Caco-2 (cell line): ENCODE measurements around the gene ARID2. TPM values are rescaled to one million over a fixed set of nuclear protein-coding genes. Genes with fewer than 3 reads are reported as not detected.

ENCODE experiments used
- BruUV-seq: library from RNA; stranded (reverse); fragments of 400-500 nt; replicated peaks from 2 replicates; lab custom pipeline; 2021; lab: Mats Ljungman, UMichigan
- CTCF ChIA-PET: fragments of 300-600 bp; sonication (Branson Sonifier 250); formaldehyde crosslinking; loops from one replicate; lab custom pipeline; 2022; ENCODE audit warnings: antibody characterized with exemption; lab: Charles Lee
- POLR2A ChIA-PET: fragments of 300-600 bp; sonication (Branson Sonifier 250); formaldehyde crosslinking; loops from one replicate; lab custom pipeline; 2022; ENCODE audit warnings: antibody characterized with exemption; lab: Charles Lee
- DNase-seq, 2 experiments: peaks; one replicate each; pipeline versions ENCODE4 v3.0.0 to v3.0.0-alpha.2; 2020 to 2022
- H3K27me3 ChIP-seq: replicated peaks from 2 replicates; pipeline ENCODE4 v1.6.0; 2011; ENCODE audit warnings: low read length; ENCODE audit not compliant: control insufficient read depth, insufficient read depth
- H3K36me3 ChIP-seq: 2 replicates; pipeline ENCODE4 v1.5.1; 2011; ENCODE audit warnings: low read length; ENCODE audit not compliant: control insufficient read depth, insufficient read depth
- H3K4me1 ChIP-seq: fragments of 250-450 bp; sonication (Bioruptor Pico); 2 replicates; pipeline ENCODE4 v1.5.1; 2020; ENCODE audit warnings: mild to moderate bottlenecking
- H3K4me3 ChIP-seq: 2 replicates; pipeline ENCODE4 v1.5.1; 2011; ENCODE audit warnings: low read depth, mild to moderate bottlenecking, control low read depth, low read length
- H3K9me3 ChIP-seq: fragments of 250-450 bp; sonication (Bioruptor Pico); 2 replicates; pipeline ENCODE4 v1.5.1; 2020; ENCODE audit warnings: mild to moderate bottlenecking, moderate library complexity
- H3K27ac Mint-ChIP-seq: one replicate; pipeline ENCODE4 v1.8.0; 2022; ENCODE audit warnings: mixed read lengths; ENCODE audit not compliant: unreplicated experiment
- H3K27me3 Mint-ChIP-seq: one replicate; pipeline ENCODE4 v1.8.0; 2022; ENCODE audit warnings: mixed read lengths; ENCODE audit not compliant: insufficient read depth, unreplicated experiment
- H3K36me3 Mint-ChIP-seq: one replicate; pipeline ENCODE4 v1.8.0; 2022; ENCODE audit warnings: mild to moderate bottlenecking, mixed read lengths; ENCODE audit not compliant: insufficient read depth, unreplicated experiment
- H3K4me1 Mint-ChIP-seq: one replicate; pipeline ENCODE4 v1.8.0; 2022; ENCODE audit warnings: low read depth, mixed read lengths; ENCODE audit not compliant: unreplicated experiment
- H3K4me3 Mint-ChIP-seq: one replicate; pipeline ENCODE4 v1.8.0; 2022; ENCODE audit warnings: mild to moderate bottlenecking, moderate library complexity, mixed read lengths; ENCODE audit not compliant: unreplicated experiment
- H3K9me3 Mint-ChIP-seq: one replicate; pipeline ENCODE4 v1.8.0; 2022; ENCODE audit warnings: mixed read lengths; ENCODE audit not compliant: unreplicated experiment
- CTCF ChIP-seq, 2 experiments: fragments of 200-600 bp in 1 of 2; IDR thresholded peaks; 1 replicate in 1 of 2; 2 replicates in 1 of 2; pipeline versions ENCODE4 v1.5.1 to v1.8.0; 2011 to 2022; ENCODE audit warnings: antibody characterized with exemption in 1 of 2, control low read depth in 1 of 2, inconsistent platforms in 1 of 2, low read depth in 1 of 2, low read length in 1 of 2, mild to moderate bottlenecking in 1 of 2, moderate library complexity in 1 of 2; ENCODE audit not compliant: insufficient read depth in 1 of 2, severe bottlenecking in 1 of 2, unreplicated experiment in 1 of 2
- intact Hi-C: fragments of 100-400 bp; cut with micrococcal nuclease; formaldehyde crosslinking; loops from one replicate; pipeline ENCODE4 v1.10.0; 2022; ENCODE audit not compliant: unreplicated experiment
- total RNA-seq: library from RNA; stranded (reverse); gene quantifications from 2 replicates; pipeline ENCODE4 v1.2.3, GENCODE V29; 2022

The ARID2 gene
- total RNA-seq, 1 experiment from 2014 or later, result 53.9 TPM

GRCh38 chr12:45934956-45935355, 205.4 kb downstream of the ARID2 start:
- H3K4me3 ChIP-seq, result no peak overlapping the region
- no peaks in the 10 kb centered on the region for H3K27me3 ChIP-seq
- no peaks in the 10 kb centered on the region for H3K9me3 ChIP-seq
- Mint-ChIP-seq H3K36me3 (peaks cover 72% of the 10 kb centered on the region), H3K4me3 (no peak overlapping the region), H3K4me1 (no peaks in the 10 kb centered on the region), H3K27ac (no peak overlapping the region), H3K27me3 (no peaks in the 10 kb centered on the region), H3K9me3 (no peaks in the 10 kb centered on the region)
- no peak for TF ChIP-seq CTCF (IDR thresholded peaks at IDR 0.05; ENCODE audit: insufficient read depth in 1 of 2, low read depth in 1 of 2, low read length in 1 of 2, severe bottlenecking in 1 of 2, unreplicated experiment in 1 of 2)
- no peaks in the 10 kb centered on the region for H3K36me3 ChIP-seq
- ChIA-PET POLR2A (no interaction called here), CTCF (no interaction called here)
- no TSS peak for BruUV-seq
- no peak for DNase-seq
- intact Hi-C loops, result no loop called here
- H3K4me1 ChIP-seq, result no peaks in the 10 kb centered on the region; the same call in 1 of the 2 replicates

GRCh38 chr12:45938566-45938965, 209.1 kb downstream of the ARID2 start:
- no peaks in the 10 kb centered on the region for H3K9me3 Mint-ChIP-seq
- no peaks in the 10 kb centered on the region for H3K27me3 ChIP-seq
- H3K4me3 ChIP-seq, result no peak overlapping the region
- H3K4me1 ChIP-seq, result no peaks in the 10 kb centered on the region; the same call in 1 of the 2 replicates
- TF ChIP-seq CTCF (IDR thresholded peaks at IDR 0.05; ENCODE audit: insufficient read depth in 1 of 2, low read depth in 1 of 2, low read length in 1 of 2, severe bottlenecking in 1 of 2, unreplicated experiment in 1 of 2), result no peak
- intact Hi-C loops, result no loop called here
- no peak for DNase-seq
- no peak overlapping the region for H3K27ac Mint-ChIP-seq
- no TSS peak for BruUV-seq
- ChIA-PET CTCF (no interaction called here), POLR2A (no interaction called here)
- no peak overlapping the region for H3K4me3 Mint-ChIP-seq
- peaks cover 1% of the 10 kb centered on the region for H3K36me3 ChIP-seq
- H3K9me3 ChIP-seq, result no peaks in the 10 kb centered on the region
- peaks cover 77% of the 10 kb centered on the region for H3K36me3 Mint-ChIP-seq
- peaks cover 9% of the 10 kb centered on the region for H3K4me1 Mint-ChIP-seq
- H3K27me3 Mint-ChIP-seq, result no peaks in the 10 kb centered on the region

- intact Hi-C loops, result no loop called here
- no TSS peak for BruUV-seq
- peaks cover 1% of the 10 kb centered on the region for H3K36me3 ChIP-seq
- H3K4me3 ChIP-seq, result no peak overlapping the region
- no peaks in the 10 kb centered on the region for H3K27me3 Mint-ChIP-seq
- H3K36me3 Mint-ChIP-seq, result peaks cover 87% of the 10 kb centered on the region
- DNase-seq, result no peak
- no peak overlapping the region for H3K27ac Mint-ChIP-seq
- no peaks in the 10 kb centered on the region for H3K9me3 ChIP-seq
- no peak for TF ChIP-seq CTCF (IDR thresholded peaks at IDR 0.05; ENCODE audit: insufficient read depth in 1 of 2, low read depth in 1 of 2, low read length in 1 of 2, severe bottlenecking in 1 of 2, unreplicated experiment in 1 of 2)
- ChIA-PET POLR2A (no interaction called here), CTCF (no interaction called here)
- no peaks in the 10 kb centered on the region; the same call in 1 of the 2 replicates for H3K4me1 ChIP-seq
- no peaks in the 10 kb centered on the region for H3K9me3 Mint-ChIP-seq
- H3K4me3 Mint-ChIP-seq, result no peak overlapping the region
- no peaks in the 10 kb centered on the region for H3K27me3 ChIP-seq
- peaks cover 9% of the 10 kb centered on the region for H3K4me1 Mint-ChIP-seq
These were observed 210.3 kb downstream of the ARID2 start for GRCh38 chr12:45939759-45940158.
